ENCODE data around the gene C1GALT1. TPM values are rescaled to one million over a fixed set of nuclear protein-coding genes. Genes with fewer than 3 reads are reported as not detected.

The C1GALT1 gene
- total RNA-seq, 2 experiments from 2014 or later = 39.0 to 39.5 TPM

DNA sequence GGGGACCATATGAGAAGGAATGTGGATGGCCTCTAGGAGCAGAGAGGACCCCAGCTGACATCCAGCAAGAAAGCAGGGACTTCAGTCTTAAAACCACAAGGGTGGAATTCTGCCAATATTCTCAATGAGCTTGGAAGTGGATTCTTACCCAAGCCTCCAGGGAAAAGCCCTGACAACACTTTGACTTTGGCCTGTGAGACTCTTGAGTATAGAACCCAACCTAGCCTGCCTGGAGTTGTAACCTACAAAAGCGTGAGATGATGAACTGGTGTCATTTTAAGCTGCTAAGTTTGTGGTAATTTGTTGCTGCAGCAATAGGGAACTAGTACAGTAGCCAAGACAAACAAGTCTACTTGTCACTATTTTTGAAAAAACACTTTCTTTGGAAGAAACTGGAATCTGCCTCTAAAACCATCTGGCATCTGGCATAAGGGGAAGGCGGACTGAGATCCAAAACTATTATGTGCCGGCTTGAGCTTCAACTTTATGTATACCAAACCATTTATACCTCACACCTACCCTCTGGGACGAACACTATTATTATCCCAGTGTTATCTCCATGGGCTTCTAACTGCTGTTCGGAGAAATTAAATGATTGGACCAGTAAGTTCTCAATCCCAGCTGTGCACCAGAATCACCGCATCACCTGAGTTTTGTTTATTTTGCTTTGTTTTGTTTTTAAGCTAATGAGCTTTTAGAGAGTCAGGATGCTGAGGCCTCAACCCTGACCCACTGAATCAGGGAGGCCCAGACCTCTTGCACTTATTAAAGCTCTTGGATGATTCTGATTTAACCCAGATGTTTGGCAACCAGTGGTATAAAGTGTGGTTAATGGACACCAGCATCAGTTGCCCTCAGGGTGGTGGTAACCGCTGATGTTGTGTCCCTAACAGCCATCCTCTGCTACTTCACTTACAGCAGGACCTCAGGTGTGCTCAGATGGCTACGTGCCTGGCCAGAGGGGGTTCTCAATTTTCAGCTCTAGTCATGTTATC, 83.0 kb downstream of the C1GALT1 start:
- H3K36me3 Mint-ChIP-seq (ENCODE audit: low read depth) = peaks cover 7% of the 10 kb centered on the region
- no peak for DNase-seq
- intact Hi-C loops (cut with micrococcal nuclease) = no loop called here
- ChIA-PET POLR2A (no interaction called here), CTCF (interaction anchor here (0.7 to 1.7 kb wide), 3 partner anchors 10 to 91 kb away, joined by 3 to 4 read pairs (median 3); no protein-coding TSS in a partner anchor)
- H3K9me3 Mint-ChIP-seq = peaks cover 12% of the 10 kb centered on the region
- no peak overlapping the region for H3K4me3 Mint-ChIP-seq
- no peak for TF ChIP-seq CTCF (IDR thresholded peaks at IDR 0.05)
- H3K27ac Mint-ChIP-seq = no peak overlapping the region
- H3K4me1 Mint-ChIP-seq (ENCODE audit: low read depth) = peaks cover 5% of the 10 kb centered on the region
- no peaks in the 10 kb centered on the region for H3K27me3 Mint-ChIP-seq
- no peak for ATAC-seq

DNA sequence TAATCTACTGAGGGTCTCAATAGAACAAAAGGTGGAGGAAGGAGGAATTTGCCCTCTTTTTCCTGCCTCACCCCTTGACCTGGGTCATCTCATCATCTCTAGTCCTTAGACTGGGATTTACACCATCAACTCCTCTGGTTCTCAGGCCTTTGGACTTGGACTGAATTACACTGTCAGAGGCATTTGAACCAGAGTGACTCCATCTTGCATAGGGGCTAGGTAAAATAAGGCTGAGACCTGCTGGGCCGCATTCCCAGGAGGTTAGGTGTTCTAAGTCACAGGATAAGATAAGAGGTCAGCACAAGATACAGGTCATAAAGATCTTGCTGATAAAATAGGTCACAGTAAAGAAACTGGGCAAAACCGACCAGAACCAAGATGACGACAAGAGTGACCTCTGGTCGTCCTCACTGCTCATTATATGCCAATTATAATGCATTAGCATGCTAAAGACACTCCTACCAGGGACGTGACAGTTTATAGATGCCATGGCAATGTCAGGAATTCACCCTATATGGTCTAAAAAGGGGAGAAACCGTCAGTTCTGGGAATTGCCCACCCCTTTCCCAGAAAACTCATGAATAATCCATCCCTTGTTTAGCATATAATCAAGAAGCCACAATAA, 84.0 kb downstream of the C1GALT1 start:
- no peak for TF ChIP-seq CTCF (IDR thresholded peaks at IDR 0.05)
- Mint-ChIP-seq H3K4me1 (ENCODE audit: low read depth) (peaks cover 4% of the 10 kb centered on the region), H3K4me3 (no peak overlapping the region), H3K27ac (no peak overlapping the region), H3K9me3 (peaks cover 7% of the 10 kb centered on the region), H3K36me3 (ENCODE audit: low read depth) (peaks cover 1% of the 10 kb centered on the region), H3K27me3 (no peaks in the 10 kb centered on the region)
- DNase-seq = no peak
- CTCF ChIA-PET = no interaction called here
- intact Hi-C loops (cut with micrococcal nuclease) = no loop called here
- POLR2A ChIA-PET = no interaction called here
- no peak for ATAC-seq

DNA sequence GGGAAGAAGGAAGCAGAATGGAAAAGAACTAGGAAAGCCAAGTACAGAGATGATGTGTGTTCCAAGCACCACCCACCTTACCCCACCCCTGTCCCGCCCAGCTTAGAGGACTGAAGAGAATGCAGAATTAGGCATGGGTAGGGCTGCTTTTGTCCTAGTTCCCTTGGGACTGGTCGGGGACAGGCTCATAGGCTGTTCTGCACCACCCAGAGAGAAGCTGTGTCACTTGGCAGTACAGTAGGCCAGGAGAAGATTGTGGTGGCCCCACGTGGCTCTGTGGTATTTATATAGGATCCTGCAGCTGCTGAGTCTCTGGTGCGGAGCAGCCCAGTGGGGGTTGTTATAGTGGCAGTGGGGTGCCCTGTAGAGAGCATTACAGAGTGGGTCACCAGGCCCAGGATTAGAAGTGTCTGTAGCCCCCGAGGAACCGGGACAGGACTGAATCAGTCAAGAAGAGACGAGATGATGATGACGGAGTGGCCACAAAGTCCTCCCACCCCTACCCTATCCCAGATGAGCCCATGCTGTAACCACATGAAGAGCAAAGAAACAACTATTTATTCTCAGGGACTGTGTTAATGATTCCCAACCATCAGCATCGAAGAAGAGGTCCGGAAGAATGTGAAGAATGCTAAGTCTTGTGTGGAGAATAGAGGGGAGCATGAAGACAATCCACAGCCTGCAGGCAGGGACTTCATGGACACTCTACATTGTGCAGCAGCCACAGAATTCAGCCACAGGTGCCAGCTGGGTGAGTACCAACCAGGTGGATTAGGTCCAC, 88.9 kb downstream of the C1GALT1 start:
- no peaks in the 10 kb centered on the region for H3K36me3 Mint-ChIP-seq (ENCODE audit: low read depth)
- no peaks in the 10 kb centered on the region for H3K9me3 Mint-ChIP-seq
- no peak for TF ChIP-seq CTCF (IDR thresholded peaks at IDR 0.05)
- DNase-seq (no peak), ATAC-seq (no peak)
- ChIA-PET CTCF (no interaction called here), POLR2A (no interaction called here)
- H3K27me3 Mint-ChIP-seq = no peaks in the 10 kb centered on the region
- intact Hi-C loops (cut with micrococcal nuclease) = no loop called here
- no peak overlapping the region for H3K27ac Mint-ChIP-seq
- no peaks in the 10 kb centered on the region for H3K4me1 Mint-ChIP-seq (ENCODE audit: low read depth)
- no peak overlapping the region for H3K4me3 Mint-ChIP-seq

DNA sequence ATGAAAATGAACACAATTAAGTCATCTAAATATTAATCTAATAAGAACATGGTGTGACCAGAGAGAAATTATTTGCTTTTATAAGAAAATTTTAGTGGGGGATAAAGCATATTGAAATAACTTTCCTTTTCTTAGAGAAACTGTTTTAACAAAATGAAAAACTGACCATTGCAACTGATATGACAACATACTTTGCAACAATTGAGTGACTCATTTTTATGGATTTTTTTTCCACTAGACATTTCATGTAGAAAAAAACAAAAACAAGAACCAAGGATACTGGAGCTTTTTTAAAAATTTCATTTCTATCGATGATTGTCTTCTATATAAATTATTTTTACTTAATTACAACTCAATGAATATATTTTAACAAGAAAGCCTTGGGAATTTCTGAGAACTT, 90.0 kb downstream of the C1GALT1 start:
- no peak overlapping the region for H3K27ac Mint-ChIP-seq
- H3K36me3 Mint-ChIP-seq (ENCODE audit: low read depth) = no peaks in the 10 kb centered on the region
- ATAC-seq (no peak), DNase-seq (no peak)
- no peak overlapping the region for H3K4me3 Mint-ChIP-seq
- H3K9me3 Mint-ChIP-seq = no peaks in the 10 kb centered on the region
- ChIA-PET POLR2A (no interaction called here), CTCF (no interaction called here)
- H3K4me1 Mint-ChIP-seq (ENCODE audit: low read depth) = no peaks in the 10 kb centered on the region
- no peak for TF ChIP-seq CTCF (IDR thresholded peaks at IDR 0.05)
- H3K27me3 Mint-ChIP-seq = no peaks in the 10 kb centered on the region
- intact Hi-C loops (cut with micrococcal nuclease) = no loop called here

Measured in activated CD8-positive, alpha-beta T cell treated with anti-CD3 and anti-CD28 coated beads for 36 hours (primary cell).